ENCODE results near the gene NGFR.

Gene NGFR, protein sequence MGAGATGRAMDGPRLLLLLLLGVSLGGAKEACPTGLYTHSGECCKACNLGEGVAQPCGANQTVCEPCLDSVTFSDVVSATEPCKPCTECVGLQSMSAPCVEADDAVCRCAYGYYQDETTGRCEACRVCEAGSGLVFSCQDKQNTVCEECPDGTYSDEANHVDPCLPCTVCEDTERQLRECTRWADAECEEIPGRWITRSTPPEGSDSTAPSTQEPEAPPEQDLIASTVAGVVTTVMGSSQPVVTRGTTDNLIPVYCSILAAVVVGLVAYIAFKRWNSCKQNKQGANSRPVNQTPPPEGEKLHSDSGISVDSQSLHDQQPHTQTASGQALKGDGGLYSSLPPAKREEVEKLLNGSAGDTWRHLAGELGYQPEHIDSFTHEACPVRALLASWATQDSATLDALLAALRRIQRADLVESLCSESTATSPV

DNA sequence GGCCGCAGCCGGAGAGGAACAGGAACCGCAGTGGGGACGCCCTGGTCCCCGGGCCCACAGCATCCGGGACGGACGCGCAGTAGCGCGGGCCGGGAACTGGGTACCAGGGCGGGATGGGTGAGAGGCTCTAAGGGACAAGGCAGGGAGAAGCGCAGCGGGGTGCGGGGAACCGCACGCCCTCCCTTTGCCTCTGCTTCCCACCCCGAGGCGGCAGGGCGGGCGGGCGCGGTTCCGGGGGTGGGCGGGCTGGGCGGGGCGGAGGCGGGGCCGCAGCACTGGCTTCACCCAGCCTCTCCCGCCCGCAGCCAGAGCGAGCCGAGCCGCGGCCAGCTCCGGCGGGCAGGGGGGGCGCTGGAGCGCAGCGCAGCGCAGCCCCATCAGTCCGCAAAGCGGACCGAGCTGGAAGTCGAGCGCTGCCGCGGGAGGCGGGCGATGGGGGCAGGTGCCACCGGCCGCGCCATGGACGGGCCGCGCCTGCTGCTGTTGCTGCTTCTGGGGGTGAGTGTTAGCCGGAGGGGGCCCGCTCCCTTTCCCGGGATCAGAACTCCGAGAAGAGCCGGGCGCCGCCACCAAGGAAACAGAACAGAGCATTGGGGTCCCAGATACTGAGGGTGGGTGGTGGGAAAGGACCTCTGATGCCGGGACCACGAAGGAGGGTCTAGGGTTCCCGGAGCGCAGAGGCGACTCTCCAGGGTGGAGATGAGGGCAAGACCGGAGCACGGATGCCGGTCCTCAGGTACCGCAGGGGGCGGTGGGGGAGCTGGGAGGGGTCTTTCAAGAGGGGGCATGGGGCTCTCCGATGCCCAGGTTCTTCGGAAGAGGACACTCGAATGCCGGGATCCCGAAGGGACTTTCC is at the start of gene NGFR:
Gene NGFR, plus strand, starts transcription at position 308 of the 856 bp plus-strand sequence. Its CDS starts 125 bp downstream, at position 433.
- DNase-seq: peak in 1 of 2 experiments; percentile 31

- no peak for DNase-seq
These were observed 49.5 kb upstream of the NGFR start for GRCh38 chr17:49445591-49445990.

DNA sequence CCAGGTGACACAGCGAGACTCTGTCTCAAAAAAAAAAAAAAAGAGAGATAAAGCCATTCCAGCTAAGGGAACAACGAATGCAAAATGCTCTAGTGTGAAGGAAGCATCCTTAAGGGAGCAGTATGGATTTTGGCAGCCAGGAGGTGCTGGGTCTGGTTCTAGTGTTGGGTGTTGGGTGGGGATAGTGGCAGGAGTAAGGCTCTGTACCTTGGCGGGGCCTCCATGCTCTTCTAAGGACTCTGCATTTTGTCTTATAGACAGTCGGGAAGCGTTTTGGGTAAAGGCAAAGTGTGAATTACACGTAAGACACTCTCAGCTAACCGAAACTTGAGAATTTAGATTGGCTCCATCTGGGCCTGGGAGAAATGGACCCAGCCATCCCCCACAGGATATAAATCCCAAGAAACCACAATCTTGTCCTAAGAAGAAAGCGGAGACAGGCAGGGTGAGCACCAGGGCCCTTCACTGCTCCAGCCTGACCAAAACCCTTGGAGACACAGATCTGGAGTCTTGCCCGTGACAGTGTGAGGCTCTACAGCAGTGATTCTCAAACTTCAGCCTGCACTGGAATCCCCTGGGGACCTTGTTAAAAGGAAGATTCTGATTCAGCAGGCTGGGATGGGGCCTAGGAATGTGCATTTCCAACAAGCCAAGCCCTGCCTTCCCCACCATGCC is 47.3 kb upstream of the NGFR start:
- DNase-seq: no peak

- DNase-seq: no peak
These were observed 44.9 kb upstream of the NGFR start for GRCh38 chr17:49450181-49450580.

DNA sequence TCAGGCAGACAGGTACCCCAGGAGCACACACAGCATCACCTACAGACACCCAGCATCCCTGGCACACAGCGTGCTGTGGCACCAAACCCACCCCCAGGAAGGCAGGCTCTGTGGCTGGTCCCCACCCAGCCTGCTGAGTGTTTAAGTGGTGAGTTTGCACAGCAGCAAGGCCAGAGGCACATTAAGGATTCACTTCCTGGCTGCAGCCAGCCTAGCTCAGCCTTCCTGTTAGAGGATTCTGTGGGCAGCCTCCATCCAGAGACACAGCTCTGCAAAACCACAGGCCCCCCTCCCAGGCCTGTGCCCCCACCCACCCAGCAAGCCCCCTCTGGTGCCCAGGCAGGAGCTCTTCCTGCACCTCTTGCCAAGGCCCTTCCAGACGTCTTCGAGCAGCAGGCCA is 44.4 kb upstream of the NGFR start:
- no peak for DNase-seq

DNA sequence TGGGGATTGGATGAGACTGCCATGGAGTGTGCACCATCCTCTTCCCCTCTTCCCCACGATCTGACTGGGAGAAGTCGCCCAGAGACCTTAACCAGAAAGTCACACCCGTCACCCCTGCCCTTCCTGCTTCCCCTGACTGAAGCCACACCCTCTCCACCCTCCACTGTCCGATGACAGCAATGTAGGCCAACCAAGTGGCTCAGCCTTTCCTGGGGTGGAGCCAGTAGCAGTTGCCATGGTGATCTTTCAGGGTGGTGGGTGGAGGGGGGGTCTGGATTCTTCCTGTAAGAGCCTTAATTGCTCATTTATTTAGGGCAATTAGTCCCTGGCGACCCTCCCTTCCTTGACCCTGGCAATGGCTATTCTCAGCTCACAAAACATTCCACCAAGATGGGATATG is 42.9 kb upstream of the NGFR start:
- DNase-seq: no peak

DNA sequence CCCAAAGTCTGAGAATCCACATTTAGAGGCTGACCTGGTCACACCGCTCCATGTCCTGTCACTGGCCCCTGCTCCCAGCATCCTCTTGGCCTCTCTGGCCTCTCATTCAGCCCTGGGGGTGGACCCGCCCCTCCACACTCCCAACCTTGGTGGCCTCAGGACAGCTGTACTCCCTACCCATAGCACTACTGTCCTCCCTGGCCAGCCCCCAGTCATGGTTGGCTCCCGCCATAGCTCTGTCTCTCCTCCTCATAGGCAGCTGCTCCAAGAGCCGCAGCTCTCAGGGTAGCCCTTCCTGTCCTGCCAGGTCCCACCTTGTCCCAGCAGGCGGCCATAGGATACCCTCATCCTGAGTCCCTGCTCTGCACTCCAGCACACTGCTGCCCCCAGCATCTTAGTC is 42.4 kb upstream of the NGFR start:
- no peak for DNase-seq

- no peak for DNase-seq
These were observed 41.0 kb upstream of the NGFR start for GRCh38 chr17:49454050-49454449.

GRCh38 chr17:49455272-49455861 is 39.7 kb upstream of the NGFR start:
- no peak for DNase-seq

GRCh38 chr17:49456183-49456965 is 38.7 kb upstream of the NGFR start:
- no peak for DNase-seq

DNA sequence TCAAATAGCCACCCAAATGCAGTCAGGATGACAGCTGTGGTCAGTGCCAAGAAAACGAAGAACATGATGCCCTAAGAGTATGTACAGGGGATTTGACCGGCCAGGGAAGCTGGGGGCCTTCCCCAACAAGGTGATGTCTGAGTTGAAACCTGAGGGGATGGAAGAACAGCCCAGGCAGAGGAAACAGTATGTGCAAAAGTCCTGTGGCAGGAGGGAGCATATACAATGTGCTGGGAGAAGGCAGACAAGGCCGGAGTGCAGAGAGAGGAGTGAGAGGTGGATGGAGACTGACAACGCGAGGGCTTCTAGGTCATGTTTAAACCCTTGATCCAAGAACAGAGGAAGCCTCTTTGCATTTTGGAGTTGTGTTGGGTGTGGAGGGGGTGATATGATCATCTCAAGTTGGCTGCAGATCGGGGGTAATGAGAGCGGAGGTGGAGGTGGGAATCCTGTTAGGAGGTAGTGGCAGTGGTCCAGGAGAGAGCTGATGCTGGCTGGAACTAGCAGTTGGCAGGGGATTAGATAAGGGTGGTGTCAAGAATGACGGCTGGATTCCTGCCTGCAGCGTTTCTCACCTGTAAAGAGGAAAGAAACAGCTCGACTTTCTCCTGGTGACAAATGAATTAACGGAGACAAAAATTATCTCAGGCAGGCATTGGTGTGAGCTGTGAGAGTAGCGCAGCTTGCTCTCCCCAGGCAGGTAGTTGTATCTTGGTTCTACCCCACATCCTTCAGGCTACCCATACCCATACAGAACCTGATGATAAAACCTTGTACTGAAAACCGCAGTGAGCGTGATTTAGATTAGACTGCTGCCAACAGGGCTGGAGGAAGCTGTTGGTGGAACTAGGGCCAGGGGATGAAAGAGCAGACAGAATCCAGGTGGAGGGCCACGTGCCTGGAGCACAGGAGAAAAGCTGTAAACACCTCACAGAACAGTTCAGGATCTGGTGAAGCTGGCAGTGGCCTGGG is 37.2 kb upstream of the NGFR start:
- no peak for DNase-seq

- DNase-seq: no peak
These were observed 35.6 kb upstream of the NGFR start for GRCh38 chr17:49459401-49459984.

- no peak for DNase-seq
These were observed 34.7 kb upstream of the NGFR start for GRCh38 chr17:49460401-49460800.

DNA sequence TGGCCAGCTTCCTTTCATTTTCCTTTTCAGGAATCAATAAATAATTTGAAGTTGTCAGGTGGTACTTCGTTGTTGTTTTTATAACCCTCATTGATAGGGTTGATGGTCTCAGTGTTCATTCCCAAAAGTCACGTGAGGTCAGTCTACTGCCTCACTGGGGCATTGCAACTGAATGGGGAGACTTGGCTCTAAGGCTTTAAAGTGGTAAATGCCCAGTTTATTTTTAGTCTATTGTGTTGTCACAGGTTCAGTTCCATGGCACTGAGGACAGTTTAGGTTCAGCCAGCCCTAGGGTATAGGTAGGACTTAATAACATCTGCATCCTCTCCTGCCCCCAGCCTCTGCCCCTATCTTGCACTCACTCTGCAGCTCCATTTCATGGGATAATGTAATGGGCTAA is 33.5 kb upstream of the NGFR start:
- DNase-seq: no peak

DNA sequence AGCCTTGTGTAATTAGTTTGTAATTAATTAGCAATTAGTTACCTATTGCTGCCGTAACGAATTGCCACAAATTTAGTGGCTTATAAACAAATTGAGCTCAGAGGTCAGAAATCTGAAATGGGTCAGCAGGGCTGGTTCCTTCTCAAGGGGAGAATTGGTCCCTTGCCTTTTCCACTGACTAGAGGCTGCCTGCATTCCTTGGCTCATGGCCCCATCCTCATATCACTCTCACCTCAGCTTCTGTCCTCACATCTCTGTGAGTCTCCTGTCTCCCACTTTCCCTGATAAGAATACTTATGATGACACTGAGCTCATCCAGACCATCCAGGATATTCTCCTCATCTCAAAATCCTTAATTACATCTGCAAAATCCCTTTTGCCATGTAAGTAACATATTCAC is 31.0 kb upstream of the NGFR start:
- DNase-seq: no peak

DNA sequence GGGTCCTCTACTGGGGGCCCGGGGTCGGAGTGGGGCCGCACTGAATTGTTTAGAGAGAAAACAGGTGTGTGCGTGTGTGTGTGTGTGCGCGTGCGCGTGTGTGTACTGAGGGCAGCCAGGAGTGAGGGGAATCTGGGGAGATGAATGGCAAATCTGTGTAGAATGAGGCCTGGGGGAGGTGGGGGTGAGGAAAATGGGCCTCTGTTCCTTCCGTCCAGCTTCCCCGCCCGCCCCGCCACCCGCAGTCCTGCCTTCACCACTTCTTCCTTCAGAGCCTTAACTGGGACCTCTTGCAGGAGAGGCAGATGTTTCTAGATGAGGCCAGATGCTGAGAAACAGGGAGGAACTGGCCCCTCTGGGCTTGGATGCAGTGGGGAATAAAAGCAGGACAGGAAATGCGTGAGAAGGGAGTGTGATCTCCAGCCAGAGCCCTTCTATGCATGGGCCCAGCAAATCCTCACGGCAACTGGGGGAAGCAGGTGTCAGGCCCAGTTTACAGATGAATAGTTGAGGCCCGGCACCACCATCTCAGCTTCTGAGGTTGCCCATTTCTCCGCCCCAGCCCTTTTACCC is 29.7 kb upstream of the NGFR start:
- DNase-seq: no peak

DNA sequence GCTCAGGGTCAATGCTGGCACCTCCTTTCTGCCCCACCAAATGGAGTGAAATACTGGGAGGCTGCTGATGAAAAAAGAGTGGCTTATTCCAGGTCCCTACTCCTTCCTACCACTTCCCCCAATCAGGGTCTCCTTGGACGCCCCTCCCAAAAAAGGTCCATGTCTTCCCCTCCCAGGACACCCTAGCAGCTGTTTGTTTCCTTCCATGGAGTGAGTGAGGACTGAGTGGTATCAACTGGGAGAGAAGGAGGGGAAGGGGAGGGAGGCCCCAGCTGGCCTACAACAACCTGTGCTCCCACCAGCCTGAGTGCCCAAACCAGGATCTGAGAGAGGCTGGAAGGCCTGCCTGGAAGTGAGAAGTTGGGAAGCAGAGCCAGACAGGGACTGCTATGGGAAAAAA is 28.7 kb upstream of the NGFR start:
- no peak for DNase-seq

DNA sequence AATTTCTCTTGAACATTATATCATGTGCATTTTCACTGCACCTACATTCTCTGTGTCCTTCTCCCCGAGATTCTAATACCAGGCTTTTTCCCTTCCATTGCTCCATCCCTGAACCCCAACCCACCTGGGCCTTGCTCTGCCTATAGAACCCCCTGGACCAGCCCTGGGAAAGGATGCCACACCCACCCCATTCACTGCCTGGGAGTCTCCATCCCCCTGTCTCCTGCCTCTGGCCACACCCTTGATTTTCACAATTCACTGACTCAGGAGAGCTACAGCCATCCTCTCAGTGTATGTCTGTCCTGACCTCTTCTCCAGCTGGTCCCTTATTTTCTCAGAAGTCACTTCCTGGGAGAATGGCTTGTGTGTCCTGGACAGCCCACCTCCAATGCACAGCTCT is 27.9 kb upstream of the NGFR start:
- no peak for DNase-seq

DNA sequence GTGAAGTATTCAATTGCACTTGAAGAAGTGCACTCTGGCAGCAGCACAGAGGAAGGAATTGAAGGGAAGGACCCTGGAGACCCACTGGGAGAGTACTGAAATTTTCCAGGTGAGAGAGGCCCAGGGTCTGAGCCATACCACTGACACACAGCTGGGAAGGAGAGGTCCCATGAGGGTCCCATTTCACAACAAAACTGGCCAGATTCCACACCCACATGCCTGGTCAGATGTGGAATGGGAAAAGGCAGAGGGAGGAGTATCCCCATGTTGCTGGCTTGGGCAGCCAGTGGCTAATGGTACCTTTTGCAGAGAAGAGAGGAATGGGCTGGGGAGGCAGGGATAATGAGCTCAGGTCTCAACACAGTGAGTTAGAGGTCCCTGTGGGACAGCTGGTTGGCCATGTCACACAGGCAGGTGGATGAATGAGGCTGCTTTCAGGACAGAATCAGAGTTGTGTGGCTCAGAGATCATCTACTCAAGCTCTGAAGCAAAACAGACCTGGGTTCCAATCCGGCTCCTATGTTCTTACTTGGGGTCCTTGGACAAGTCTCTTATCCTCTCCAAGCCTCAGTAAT is 26.2 kb upstream of the NGFR start:
- no peak for DNase-seq
